HUES48 (cell line): ENCODE measurements around the gene CCDC106.

Source experiments
- H3K27ac ChIP-seq: one replicate; pipeline ENCODE4 v1.7.0; 2013; ENCODE audit warnings: low read depth, low read length, inconsistent platforms
- H3K27me3 ChIP-seq: 2 replicates; pipeline ENCODE4 v1.6.1; 2013; ENCODE audit warnings: mild to moderate bottlenecking, low read length; ENCODE audit not compliant: control insufficient read depth, insufficient read depth
- H3K36me3 ChIP-seq: 2 replicates; pipeline ENCODE4 v1.6.1; 2013; ENCODE audit warnings: low read length; ENCODE audit not compliant: control insufficient read depth, insufficient read depth
- H3K4me1 ChIP-seq: 2 replicates; pipeline ENCODE4 v1.6.1; 2013; ENCODE audit warnings: mild to moderate bottlenecking, low read length; ENCODE audit not compliant: control insufficient read depth, insufficient read depth
- H3K4me3 ChIP-seq: 2 replicates; pipeline ENCODE4 v1.5.1; 2013; ENCODE audit warnings: mild to moderate bottlenecking, low read depth, low read length
- H3K9ac ChIP-seq: 2 replicates; pipeline ENCODE4 v1.6.1; 2013; ENCODE audit warnings: mild to moderate bottlenecking, low read depth, low read length, moderate library complexity
- H3K9me3 ChIP-seq: 2 replicates; pipeline ENCODE4 v1.6.1; 2013; ENCODE audit warnings: low read length; ENCODE audit not compliant: control insufficient read depth, insufficient read depth

CCDC106 gene

GRCh38 chr19:55647732-55648584 lies at the start of gene CCDC106:
CCDC106 (plus strand) TSS chr19:55648212; CDS start chr19:55649047, 835 bp downstream.
- H3K9me3 ChIP-seq, result no peaks in the 10 kb centered on the region
- H3K27me3 ChIP-seq, result no peaks in the 10 kb centered on the region
- H3K4me1 ChIP-seq, result peaks cover 10% of the 10 kb centered on the region
- H3K27ac ChIP-seq, result peak within 1 kb of the TSS; percentile 70
- H3K4me3 ChIP-seq, result peak within 1 kb of the TSS; percentile 95
- peak within 1 kb of the TSS; percentile 77 for H3K9ac ChIP-seq
- peaks cover 22% of the 10 kb centered on the region for H3K36me3 ChIP-seq

GRCh38 chr19:55598719-55599467 lies 49.1 kb upstream of the CCDC106 start:
- Histone ChIP-seq H3K9me3 (no peaks in the 10 kb centered on the region), H3K9ac (peak overlapping the region; percentile 92), H3K4me1 (peaks cover 13% of the 10 kb centered on the region), H3K27ac (peak overlapping the region; percentile 100), H3K36me3 (peaks cover 25% of the 10 kb centered on the region), H3K4me3 (peak overlapping the region; percentile 91), H3K27me3 (no peaks in the 10 kb centered on the region)

DNA sequence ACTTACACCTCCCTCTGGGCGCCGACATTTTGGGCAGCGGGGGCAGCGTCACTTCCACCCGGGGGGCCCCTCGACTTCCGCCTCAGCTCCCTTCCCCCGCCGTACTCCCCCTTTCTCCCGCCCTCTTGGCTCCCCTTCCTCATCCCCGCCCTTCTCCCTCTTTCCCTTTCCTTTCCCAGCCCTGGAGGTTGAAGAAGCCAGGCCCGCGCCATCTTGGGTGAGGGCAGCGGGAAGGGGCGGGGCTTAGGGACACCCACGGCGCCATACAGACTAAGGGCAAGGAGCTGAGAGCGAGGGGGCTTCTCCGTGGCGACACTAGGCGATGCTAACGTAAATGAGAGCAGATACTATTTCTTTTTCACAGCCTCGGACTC lies 48.6 kb upstream of the CCDC106 start, which contains the start of gene FIZ1:
Gene FIZ1, minus strand, starts transcription at position 50 of the 374 bp plus-strand sequence. CDS start 1,652 bp downstream, outside the sequence.
- Histone ChIP-seq H3K4me3 (peak within 1 kb of the TSS; percentile 91), H3K4me1 (peaks cover 13% of the 10 kb centered on the region), H3K36me3 (peaks cover 25% of the 10 kb centered on the region), H3K9ac (peak within 1 kb of the TSS; percentile 95), H3K9me3 (no peaks in the 10 kb centered on the region), H3K27me3 (no peaks in the 10 kb centered on the region), H3K27ac (peak within 1 kb of the TSS; percentile 100)

DNA sequence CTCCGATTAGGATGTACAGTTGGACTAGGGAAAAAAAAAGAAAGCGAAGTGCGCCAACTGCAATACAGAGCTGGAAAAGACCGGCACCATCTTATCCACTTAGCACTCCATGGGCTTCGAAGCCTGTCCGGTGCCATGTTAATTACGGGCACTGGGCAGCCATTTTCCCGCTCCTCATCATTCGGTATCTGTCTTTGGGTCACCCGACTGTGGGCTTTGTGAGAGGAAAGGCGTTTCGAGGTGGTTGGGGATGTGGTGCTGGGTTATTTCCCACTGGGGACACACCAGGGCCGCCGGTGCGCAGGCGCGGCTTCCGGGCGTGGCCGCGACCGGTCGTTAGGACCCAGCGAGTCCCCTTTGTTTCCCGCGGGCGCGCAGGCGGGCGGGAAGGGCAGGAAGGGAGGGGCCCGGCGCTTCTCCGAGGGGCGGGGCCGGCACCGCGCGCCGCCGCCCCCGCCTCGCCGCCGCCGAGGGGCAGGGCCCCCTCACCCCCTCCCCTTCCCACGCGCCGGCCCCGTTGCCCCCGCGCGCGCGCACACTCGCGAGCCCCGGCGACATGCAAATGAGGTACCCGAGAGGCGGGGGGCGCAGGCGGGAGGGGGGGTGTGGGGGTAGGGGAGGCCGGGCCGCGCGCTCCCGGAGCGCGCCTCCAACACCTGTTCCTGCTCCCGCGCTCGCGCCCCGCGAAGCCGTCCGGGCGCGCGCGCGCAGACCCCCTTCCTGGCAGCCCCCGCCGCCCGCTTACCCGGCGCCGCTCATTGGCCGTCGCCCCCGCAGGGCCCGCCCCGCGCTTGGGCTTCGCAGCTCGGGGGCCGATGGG lies 48.0 kb upstream of the CCDC106 start, which contains the start of gene ZNF524:
Gene ZNF524, plus strand, starts transcription at position 447 of the 820 bp plus-strand sequence. CDS start 1,825 bp downstream, outside the sequence.
- peak within 1 kb of the TSS; percentile 95 for H3K9ac ChIP-seq
- peaks cover 13% of the 10 kb centered on the region for H3K4me1 ChIP-seq
- no peaks in the 10 kb centered on the region for H3K9me3 ChIP-seq
- H3K4me3 ChIP-seq, result peak within 1 kb of the TSS; percentile 91
- peaks cover 20% of the 10 kb centered on the region for H3K36me3 ChIP-seq
- H3K27ac ChIP-seq, result peak within 1 kb of the TSS; percentile 100
- H3K27me3 ChIP-seq, result no peaks in the 10 kb centered on the region

- Histone ChIP-seq H3K9ac (no peak overlapping the region), H3K27ac (peak overlapping the region; percentile 100), H3K4me3 (peak overlapping the region; percentile 91), H3K4me1 (peaks cover 13% of the 10 kb centered on the region), H3K9me3 (no peaks in the 10 kb centered on the region), H3K36me3 (peaks cover 14% of the 10 kb centered on the region), H3K27me3 (no peaks in the 10 kb centered on the region)
Observed at GRCh38 chr19:55600662-55601028, 47.4 kb upstream of the CCDC106 start.

- peaks cover 10% of the 10 kb centered on the region for H3K36me3 ChIP-seq
- no peaks in the 10 kb centered on the region for H3K27me3 ChIP-seq
- peak overlapping the region; percentile 91 for H3K4me3 ChIP-seq
- H3K4me1 ChIP-seq, result peaks cover 13% of the 10 kb centered on the region
- H3K9me3 ChIP-seq, result no peaks in the 10 kb centered on the region
- H3K27ac ChIP-seq, result no peak overlapping the region
- H3K9ac ChIP-seq, result no peak overlapping the region
Observed at GRCh38 chr19:55601084-55601483, 46.9 kb upstream of the CCDC106 start.

GRCh38 chr19:55602104-55603001 lies 45.7 kb upstream of the CCDC106 start:
- H3K4me1 ChIP-seq, result peaks cover 21% of the 10 kb centered on the region
- H3K27ac ChIP-seq, result no peak overlapping the region
- no peaks in the 10 kb centered on the region for H3K27me3 ChIP-seq
- H3K36me3 ChIP-seq, result peaks cover 7% of the 10 kb centered on the region
- no peaks in the 10 kb centered on the region for H3K9me3 ChIP-seq
- H3K9ac ChIP-seq, result no peak overlapping the region
- H3K4me3 ChIP-seq, result no peak overlapping the region

- Histone ChIP-seq H3K9me3 (no peaks in the 10 kb centered on the region), H3K9ac (no peak overlapping the region), H3K36me3 (peaks cover 7% of the 10 kb centered on the region), H3K4me3 (no peak overlapping the region), H3K27ac (no peak overlapping the region), H3K4me1 (peaks cover 19% of the 10 kb centered on the region), H3K27me3 (no peaks in the 10 kb centered on the region)
Observed at GRCh38 chr19:55603115-55603514, 44.9 kb upstream of the CCDC106 start.

GRCh38 chr19:55603581-55604292 lies 44.3 kb upstream of the CCDC106 start:
- no peak overlapping the region for H3K9ac ChIP-seq
- H3K27ac ChIP-seq, result peak overlapping the region; percentile 95
- no peak overlapping the region for H3K4me3 ChIP-seq
- no peaks in the 10 kb centered on the region for H3K9me3 ChIP-seq
- no peaks in the 10 kb centered on the region for H3K27me3 ChIP-seq
- H3K4me1 ChIP-seq, result peaks cover 13% of the 10 kb centered on the region
- peaks cover 7% of the 10 kb centered on the region for H3K36me3 ChIP-seq
